H9 (cell line): Measurements from ENCODE around the gene SOX8. TPM values are rescaled to one million over a fixed set of nuclear protein-coding genes. Genes with fewer than 3 reads are reported as not detected.

ENCODE experiments used
- DNase-seq: peaks from one replicate; pipeline ENCODE4 v3.0.0-alpha.2; 2017
- H2AFZ ChIP-seq: one replicate; pipeline ENCODE4 v1.6.1; 2013; ENCODE audit warnings: mild to moderate bottlenecking, low read length, control low read depth, moderate library complexity
- H2AK5ac ChIP-seq: 2 replicates; pipeline ENCODE4 v1.6.1; 2013; ENCODE audit warnings: low read length, control low read depth, mixed read lengths; ENCODE audit not compliant: insufficient read length
- H2BK120ac ChIP-seq: one replicate; pipeline ENCODE4 v1.6.1; 2013; ENCODE audit warnings: low read depth, mild to moderate bottlenecking, low read length, control low read depth, inconsistent platforms; ENCODE audit not compliant: poor library complexity, severe bottlenecking
- H2BK12ac ChIP-seq: 2 replicates; pipeline ENCODE4 v1.6.1; 2013; ENCODE audit warnings: low read length, control low read depth, mixed read lengths, low read depth; ENCODE audit not compliant: insufficient read length
- H2BK15ac ChIP-seq: 2 replicates; pipeline ENCODE4 v1.6.1; 2013; ENCODE audit warnings: low read depth, low read length, control low read depth
- H2BK20ac ChIP-seq: one replicate; pipeline ENCODE4 v1.6.1; 2013; ENCODE audit warnings: low read depth, mild to moderate bottlenecking, low read length, control low read depth, inconsistent platforms; ENCODE audit not compliant: poor library complexity, severe bottlenecking
- H2BK5ac ChIP-seq: 2 replicates; pipeline ENCODE4 v1.6.1; 2013; ENCODE audit warnings: low read length, control low read depth, mixed read lengths; ENCODE audit not compliant: insufficient read length
- H3K14ac ChIP-seq: 2 replicates; pipeline ENCODE4 v1.6.1; 2013; ENCODE audit warnings: low read length, control low read depth; ENCODE audit not compliant: insufficient read depth
- H3K18ac ChIP-seq: 2 replicates; pipeline ENCODE4 v1.6.1; 2013; ENCODE audit warnings: low read depth, mild to moderate bottlenecking, mixed read lengths, low read length, control low read depth; ENCODE audit not compliant: insufficient read length
- H3K23ac ChIP-seq: 2 replicates; pipeline ENCODE4 v1.6.1; 2013; ENCODE audit warnings: low read length, control low read depth, mixed read lengths, low read depth; ENCODE audit not compliant: insufficient read length
- H3K23me2 ChIP-seq: 2 replicates; pipeline ENCODE4 v1.6.1; 2013; ENCODE audit warnings: low read depth, mild to moderate bottlenecking, mixed read lengths, low read length, control low read depth; ENCODE audit not compliant: insufficient read length, poor library complexity, severe bottlenecking
- H3K27ac ChIP-seq: 2 replicates; pipeline ENCODE4 v1.5.1; 2013; ENCODE audit warnings: low read length, control low read depth, mixed read lengths, low read depth; ENCODE audit not compliant: insufficient read length
- H3K27me3 ChIP-seq: 2 replicates; pipeline ENCODE4 v1.6.1; 2013; ENCODE audit warnings: low read length, control low read depth, inconsistent platforms; ENCODE audit not compliant: insufficient read depth
- H3K4ac ChIP-seq: 2 replicates; pipeline ENCODE4 v1.6.1; 2013; ENCODE audit warnings: low read depth, mild to moderate bottlenecking, control low read depth, inconsistent platforms, low read length, moderate library complexity
- H3K4me1 ChIP-seq: 2 replicates; pipeline ENCODE4 v1.6.1; 2013; ENCODE audit warnings: low read length, control low read depth, inconsistent platforms; ENCODE audit not compliant: insufficient read depth
- H3K4me2 ChIP-seq: 2 replicates; pipeline ENCODE4 v1.6.1; 2013; ENCODE audit warnings: low read length, control low read depth, mixed read lengths; ENCODE audit not compliant: insufficient read length, insufficient read depth
- H3K56ac ChIP-seq: 2 replicates; pipeline ENCODE4 v1.6.1; 2013; ENCODE audit warnings: low read depth, mild to moderate bottlenecking, mixed read lengths, low read length, control low read depth; ENCODE audit not compliant: insufficient read length
- H3K79me1 ChIP-seq: 2 replicates; pipeline ENCODE4 v1.6.1; 2013; ENCODE audit warnings: low read depth, mild to moderate bottlenecking, moderate library complexity, low read length, control low read depth, inconsistent platforms; ENCODE audit not compliant: insufficient read depth, poor library complexity, severe bottlenecking
- H3K79me2 ChIP-seq: 2 replicates; pipeline ENCODE4 v1.6.1; 2013; ENCODE audit warnings: low read length, control low read depth, inconsistent platforms; ENCODE audit not compliant: insufficient read depth
- H3K9ac ChIP-seq: 2 replicates; pipeline ENCODE4 v1.6.1; 2013; ENCODE audit warnings: low read length, control low read depth, mixed read lengths; ENCODE audit not compliant: insufficient read length; ENCODE audit errors: extremely low read depth
- H3K9me3 ChIP-seq: one replicate; pipeline ENCODE4 v1.6.1; 2013; ENCODE audit warnings: low read depth, low read length, inconsistent platforms; ENCODE audit not compliant: control insufficient read depth
- H3T11ph ChIP-seq: one replicate; pipeline ENCODE4 v1.6.1; 2013; ENCODE audit warnings: mild to moderate bottlenecking, low read length, control low read depth, inconsistent platforms
- H4K20me1 ChIP-seq: one replicate; pipeline ENCODE4 v1.6.1; 2013; ENCODE audit not compliant: control insufficient read depth, insufficient read length, insufficient read depth
- H4K5ac ChIP-seq: 2 replicates; pipeline ENCODE4 v1.6.1; 2013; ENCODE audit warnings: low read depth, mild to moderate bottlenecking, mixed read lengths, low read length, control low read depth; ENCODE audit not compliant: insufficient read length
- H4K8ac ChIP-seq: replicated peaks from 2 replicates; pipeline ENCODE4 v1.6.1; 2013; ENCODE audit warnings: low read length, control low read depth, mixed read lengths, low read depth; ENCODE audit not compliant: insufficient read length
- H4K91ac ChIP-seq: 2 replicates; pipeline ENCODE4 v1.6.1; 2013; ENCODE audit warnings: low read depth, mild to moderate bottlenecking, moderate library complexity, mixed read lengths, low read length, control low read depth; ENCODE audit not compliant: insufficient read length
- H3K27ac Mint-ChIP-seq, 3 experiments: 2 replicates in 2 of 3; 3 replicates in 1 of 3; pipeline ENCODE4 v1.8.0; 2020 to 2021; ENCODE audit warnings: mixed read lengths in 3 of 3, mild to moderate bottlenecking in 1 of 3, moderate library complexity in 1 of 3
- H3K27me3 Mint-ChIP-seq: 2 replicates; pipeline ENCODE4 v1.8.0; 2021; ENCODE audit warnings: low read depth, mild to moderate bottlenecking, moderate library complexity, mixed read lengths
- H3K36me3 Mint-ChIP-seq, 3 experiments: 2 replicates in 2 of 3; 3 replicates in 1 of 3; pipeline ENCODE4 v1.8.0; 2020 to 2021; ENCODE audit warnings: low read depth in 3 of 3, mixed read lengths in 3 of 3; ENCODE audit not compliant: insufficient read depth in 1 of 3
- H3K4me1 Mint-ChIP-seq, 2 experiments: 2 replicates each; pipeline ENCODE4 v1.8.0; 2020; ENCODE audit warnings: mixed read lengths in 2 of 2
- H3K4me3 Mint-ChIP-seq, 2 experiments: 2 replicates in 1 of 2; 3 replicates in 1 of 2; pipeline ENCODE4 v1.8.0; 2020 to 2021; ENCODE audit warnings: mild to moderate bottlenecking in 2 of 2, mixed read lengths in 2 of 2, moderate library complexity in 1 of 2
- H3K9me3 Mint-ChIP-seq, 2 experiments: 2 replicates in 1 of 2; 3 replicates in 1 of 2; pipeline ENCODE4 v1.8.0; 2020; ENCODE audit warnings: mild to moderate bottlenecking in 2 of 2, mixed read lengths in 2 of 2, moderate library complexity in 1 of 2
- CTCF ChIP-seq: fragments of 200-600 bp; sonication (generic); conservative IDR thresholded peaks from 3 replicates; pipeline ENCODE4 v1.8.0; 2021; ENCODE audit warnings: antibody characterized with exemption, mild to moderate bottlenecking
- WGBS: extraction: QIAGEN DNeasy Blood & Tissue Kit; methylation state at CpG from one replicate; pipeline ENCODE4 v1.1.7; 2013; ENCODE audit warnings: missing lambda C conversion rate, low lambda C conversion rate, mixed read lengths; ENCODE audit not compliant: insufficient read length; ENCODE audit errors: extremely low coverage; 5-methylcytosine and 5-hydroxymethylcytosine counted together
- total RNA-seq: library from RNA; stranded (reverse); gene quantifications from 2 replicates; pipeline ENCODE4 v1.2.1, GENCODE V29; 2021

The SOX8 gene
- total RNA-seq, 1 experiment from 2014 or later: 8.9 TPM

DNA sequence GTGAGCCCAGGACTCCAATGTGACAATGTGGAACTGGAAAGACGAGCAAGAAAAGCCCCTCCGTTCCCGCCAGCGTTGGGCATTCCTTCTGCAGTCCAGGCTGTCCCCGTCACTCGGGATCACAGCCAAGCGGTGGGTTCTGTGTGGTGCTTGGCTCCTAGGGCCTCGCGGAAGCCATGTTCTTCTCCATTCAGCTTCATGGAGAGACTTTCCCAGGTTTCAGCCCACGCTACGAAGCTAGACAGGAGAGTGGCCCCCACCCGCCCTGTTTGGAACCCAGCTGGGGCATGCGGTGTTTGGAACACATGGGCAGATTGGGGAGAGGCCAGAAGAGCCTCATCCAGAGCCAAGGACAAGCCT is 16.6 kb upstream of the SOX8 start:
- no peak overlapping the region; a peak in 1 of 5 replicates for H3K4me3 Mint-ChIP-seq
- Histone ChIP-seq H3K79me1 (no peaks in the 10 kb centered on the region), H3K79me2 (no peaks in the 10 kb centered on the region), H4K8ac (no peak overlapping the region), H3K14ac (no peak overlapping the region), H2BK20ac (no peak overlapping the region), H3K18ac (no peak overlapping the region), H3K4ac (no peak overlapping the region), H2AK5ac (no peak overlapping the region), H3K4me2 (no peak overlapping the region), H2BK5ac (no peak overlapping the region), H2BK12ac (no peak overlapping the region), H3K9me3 (no peaks in the 10 kb centered on the region), H3K23ac (no peak overlapping the region), H3T11ph (no peak overlapping the region), H3K27ac (no peak overlapping the region), H3K4me1 (no peaks in the 10 kb centered on the region), H3K9ac (no peak overlapping the region), H2BK120ac (no peak overlapping the region), H3K27me3 (no peaks in the 10 kb centered on the region; the same call in 1 of the 2 replicates), H2BK15ac (no peak overlapping the region), H3K56ac (no peak overlapping the region), H4K5ac (no peak overlapping the region), H4K20me1 (no peaks in the 10 kb centered on the region), H2AFZ (no peak overlapping the region), H4K91ac (no peak overlapping the region), H3K23me2 (peaks cover 4% of the 10 kb centered on the region)
- WGBS: no CpG with 5 or more reads among the region's 13 CpGs
- peaks cover 0 to 14% (median 8%) of the 10 kb centered on the region in 3 experiments; a peak in 5 of 7 replicates for H3K36me3 Mint-ChIP-seq
- H3K27ac Mint-ChIP-seq: no peak overlapping the region
- peaks cover 3 to 6% of the 10 kb centered on the region in 2 experiments; a peak in 3 of 4 replicates for H3K4me1 Mint-ChIP-seq
- TF ChIP-seq CTCF: no peak
- peaks cover 0 to 2% of the 10 kb centered on the region in 2 experiments; a peak in 1 of 5 replicates for H3K9me3 Mint-ChIP-seq
- no peak for DNase-seq
- H3K27me3 Mint-ChIP-seq: peaks cover 20% of the 10 kb centered on the region
